OCI-LY7 (cell line): ENCODE data around the gene TAF10. TPM values are rescaled to one million over a fixed set of nuclear protein-coding genes. Genes with fewer than 3 reads are reported as not detected.

Source experiments
- BruUV-seq: library from RNA; stranded (reverse); fragments of 400-500 nt; replicated peaks from 2 replicates; lab custom pipeline; 2021; lab: Mats Ljungman, UMichigan
- CTCF ChIA-PET: fragments of 300-600 bp; sonication (Branson Sonifier 250); formaldehyde crosslinking; loops from one replicate; lab custom pipeline; 2022; ENCODE audit warnings: antibody characterized with exemption; ENCODE audit not compliant: unreplicated experiment; lab: Charles Lee
- POLR2A ChIA-PET: fragments of 300-600 bp; sonication (Branson Sonifier 250); formaldehyde crosslinking; loops from one replicate; lab custom pipeline; 2022; ENCODE audit warnings: antibody characterized with exemption; lab: Charles Lee
- DNase-seq: peaks from one replicate; pipeline ENCODE4 v3.0.0-alpha.2; 2015; ENCODE audit warnings: low spot score
- H2AFZ ChIP-seq: fragments of 200-600 bp; sonication (generic), shearing (Covaris generic); 2 replicates; pipeline ENCODE4 v1.6.1; 2014; ENCODE audit warnings: mild to moderate bottlenecking, antibody characterized with exemption, low read length, moderate library complexity
- H3K27ac ChIP-seq: fragments of 200-600 bp; sonication (generic); 2 replicates; pipeline ENCODE4 v1.5.1; 2014; ENCODE audit warnings: mixed run types, low read depth, mild to moderate bottlenecking, moderate library complexity, low read length, inconsistent platforms; ENCODE audit not compliant: poor library complexity, severe bottlenecking
- H3K36me3 ChIP-seq: fragments of 200-600 bp; sonication (generic); 2 replicates; pipeline ENCODE4 v1.6.1; 2014; ENCODE audit warnings: mild to moderate bottlenecking, antibody characterized with exemption, low read length, moderate library complexity, mixed read lengths; ENCODE audit not compliant: insufficient read depth
- H3K4me1 ChIP-seq: fragments of 200-600 bp; sonication (generic); 2 replicates; pipeline ENCODE4 v1.5.1; 2014; ENCODE audit warnings: mild to moderate bottlenecking, low read length; ENCODE audit not compliant: insufficient read depth, poor library complexity, severe bottlenecking
- H3K4me2 ChIP-seq: fragments of 200-600 bp; sonication (generic); 2 replicates; pipeline ENCODE4 v1.6.1; 2014; ENCODE audit warnings: mild to moderate bottlenecking, low read length
- H3K4me3 ChIP-seq: fragments of 200-600 bp; sonication (generic); 2 replicates; pipeline ENCODE4 v1.5.1; 2014; ENCODE audit warnings: mild to moderate bottlenecking, low read depth, low read length; ENCODE audit not compliant: poor library complexity, severe bottlenecking
- H3K79me2 ChIP-seq: fragments of 200-600 bp; sonication (generic); 2 replicates; pipeline ENCODE4 v1.6.1; 2016; ENCODE audit warnings: low read depth, mild to moderate bottlenecking, low read length, moderate library complexity, mixed read lengths; ENCODE audit not compliant: insufficient read depth
- H3K9me2 ChIP-seq: fragments of 200-600 bp; sonication (generic); 2 replicates; pipeline ENCODE4 v1.6.1; 2016; ENCODE audit warnings: mild to moderate bottlenecking, low read length, mixed read lengths; ENCODE audit not compliant: insufficient read depth
- H3K9me3 ChIP-seq: fragments of 200-600 bp; sonication (generic); 2 replicates; pipeline ENCODE4 v1.6.1; 2014; ENCODE audit warnings: mild to moderate bottlenecking, mixed run types, low read length, mixed read lengths
- H4K20me1 ChIP-seq: fragments of 200-600 bp; sonication (generic); 2 replicates; pipeline ENCODE4 v1.6.1; 2014; ENCODE audit warnings: mild to moderate bottlenecking, antibody characterized with exemption, low read length, moderate library complexity, mixed read lengths; ENCODE audit not compliant: insufficient read depth
- EZH2phosphoT487 ChIP-seq: fragments of 200-600 bp; sonication (generic); IDR thresholded peaks from 2 replicates; pipeline ENCODE4 v1.6.1; 2018; ENCODE audit warnings: low read depth, borderline replicate concordance, mild to moderate bottlenecking, mixed run types, antibody characterized with exemption, low read length, moderate library complexity, mixed read lengths
- intact Hi-C: fragments of 100-400 bp; cut with micrococcal nuclease; formaldehyde crosslinking; loops from one replicate; pipeline ENCODE4 v1.10.0; 2022; ENCODE audit not compliant: unreplicated experiment
- total RNA-seq, 2 experiments: library from RNA; depleted of rRNA in 1 of 2; stranded (reverse); fragments of >200 nt in 1 of 2; shearing (Covaris generic) in 1 of 2; gene quantifications; 2 replicates each; pipeline ENCODE4 v1.2.3, GENCODE V29; 2014 to 2022
- TF ChIP-seq, protein P1 (sequence below): fragments of 200-600 bp; sonication (generic); conservative IDR thresholded peaks from 2 replicates; pipeline ENCODE4 v1.5.1; 2014; ENCODE audit warnings: mild to moderate bottlenecking, antibody characterized with exemption, low read length, moderate library complexity, mixed read lengths

Gene TAF10
- total RNA-seq, 2 experiments from 2014 or later = 117 to 146 TPM

DNA sequence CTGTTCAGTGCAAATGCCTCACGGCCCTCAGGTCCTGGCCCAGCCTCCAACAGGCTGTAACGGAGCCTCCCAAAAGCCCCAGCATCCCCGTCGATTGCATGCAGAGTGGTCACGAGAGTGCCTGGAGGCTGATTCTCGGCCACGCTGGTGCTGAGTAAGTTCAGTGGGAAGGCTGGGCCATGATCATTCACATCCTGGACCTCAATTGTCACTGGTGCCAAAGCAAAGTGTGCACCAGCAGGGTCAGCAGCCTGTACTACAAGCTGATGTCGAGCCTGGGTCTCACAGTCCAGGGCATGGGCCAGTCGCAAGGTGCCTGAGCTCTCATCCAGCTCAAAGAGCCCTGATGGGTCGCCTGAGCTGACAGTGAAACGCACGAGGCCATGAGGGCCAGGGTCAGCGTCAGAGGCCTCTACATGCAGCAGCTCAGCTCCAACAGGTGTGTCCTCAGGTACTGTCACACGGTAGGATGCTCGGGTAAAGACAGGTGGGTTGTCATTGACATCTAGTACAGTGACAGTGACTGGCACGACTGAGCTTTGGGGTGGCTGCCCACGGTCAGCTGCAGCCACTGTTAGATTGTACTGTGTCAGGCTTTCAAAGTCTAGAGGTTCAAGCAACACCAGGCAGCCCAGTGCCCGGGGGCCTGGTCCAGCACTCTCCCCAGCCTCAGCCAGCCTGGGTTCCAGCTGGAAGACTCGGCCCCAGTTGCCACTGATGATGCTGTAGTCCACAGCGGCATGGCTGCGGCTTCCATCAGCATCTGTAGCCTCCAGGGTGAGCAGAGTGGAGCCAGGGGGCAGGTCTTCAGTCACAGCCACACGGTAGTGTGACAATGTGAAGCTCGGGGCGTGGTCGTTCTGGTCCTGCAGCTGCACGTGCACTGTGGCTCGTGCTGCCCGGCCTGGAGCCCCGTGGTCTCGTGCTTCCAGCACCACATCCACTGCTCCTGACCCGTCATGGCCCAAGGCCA, 11.7 kb upstream of the TAF10 start:
- H3K27ac ChIP-seq = no peak overlapping the region
- no peak for TF ChIP-seq EZH2phosphoT487
- TF ChIP-seq, protein P1, sequence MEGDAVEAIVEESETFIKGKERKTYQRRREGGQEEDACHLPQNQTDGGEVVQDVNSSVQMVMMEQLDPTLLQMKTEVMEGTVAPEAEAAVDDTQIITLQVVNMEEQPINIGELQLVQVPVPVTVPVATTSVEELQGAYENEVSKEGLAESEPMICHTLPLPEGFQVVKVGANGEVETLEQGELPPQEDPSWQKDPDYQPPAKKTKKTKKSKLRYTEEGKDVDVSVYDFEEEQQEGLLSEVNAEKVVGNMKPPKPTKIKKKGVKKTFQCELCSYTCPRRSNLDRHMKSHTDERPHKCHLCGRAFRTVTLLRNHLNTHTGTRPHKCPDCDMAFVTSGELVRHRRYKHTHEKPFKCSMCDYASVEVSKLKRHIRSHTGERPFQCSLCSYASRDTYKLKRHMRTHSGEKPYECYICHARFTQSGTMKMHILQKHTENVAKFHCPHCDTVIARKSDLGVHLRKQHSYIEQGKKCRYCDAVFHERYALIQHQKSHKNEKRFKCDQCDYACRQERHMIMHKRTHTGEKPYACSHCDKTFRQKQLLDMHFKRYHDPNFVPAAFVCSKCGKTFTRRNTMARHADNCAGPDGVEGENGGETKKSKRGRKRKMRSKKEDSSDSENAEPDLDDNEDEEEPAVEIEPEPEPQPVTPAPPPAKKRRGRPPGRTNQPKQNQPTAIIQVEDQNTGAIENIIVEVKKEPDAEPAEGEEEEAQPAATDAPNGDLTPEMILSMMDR = no peak
- no peak overlapping the region for H3K4me2 ChIP-seq
- CTCF ChIA-PET = interaction anchor here (0.9 kb wide), 1 partner anchor 26 kb away, joined by 3 read pairs; no protein-coding TSS in a partner anchor
- H3K4me3 ChIP-seq = no peak overlapping the region
- H3K9me2 ChIP-seq = no peaks in the 10 kb centered on the region
- no peaks in the 10 kb centered on the region; the same call in 1 of the 2 replicates for H3K79me2 ChIP-seq
- POLR2A ChIA-PET = interaction anchor here (1.1 kb wide), 1 partner anchor 57 kb away, joined by 4 read pairs; no protein-coding TSS in a partner anchor
- peaks cover 20% of the 10 kb centered on the region for H3K4me1 ChIP-seq
- H3K36me3 ChIP-seq = no peaks in the 10 kb centered on the region
- no peak overlapping the region for H2AFZ ChIP-seq
- no peak for DNase-seq
- H4K20me1 ChIP-seq = no peaks in the 10 kb centered on the region
- intact Hi-C loops = no loop called here
- BruUV-seq = no TSS peak
- H3K9me3 ChIP-seq = no peaks in the 10 kb centered on the region

GRCh38 chr11:6622261-6623171, 10.5 kb upstream of the TAF10 start:
- Histone ChIP-seq H4K20me1 (no peaks in the 10 kb centered on the region), H3K4me3 (no peak overlapping the region), H3K36me3 (no peaks in the 10 kb centered on the region), H3K4me1 (peaks cover 32% of the 10 kb centered on the region), H3K79me2 (no peaks in the 10 kb centered on the region; the same call in 1 of the 2 replicates), H2AFZ (no peak overlapping the region), H3K27ac (no peak overlapping the region), H3K9me3 (no peaks in the 10 kb centered on the region), H3K9me2 (no peaks in the 10 kb centered on the region), H3K4me2 (no peak overlapping the region)
- TF ChIP-seq, protein P1 = no peak
- no peak for TF ChIP-seq EZH2phosphoT487
- BruUV-seq = no TSS peak
- intact Hi-C loops = no loop called here
- CTCF ChIA-PET = interaction anchor here (0.6 to 2.0 kb wide), 2 partner anchors 11 to 150 kb away, joined by 3 to 8 read pairs; partner anchors contain the start of gene TAF10
- peak; percentile 61 for DNase-seq
- POLR2A ChIA-PET = interaction anchor here (0.6 to 1.1 kb wide), 2 partner anchors 58 to 150 kb away, joined by 3 to 4 read pairs; no protein-coding TSS in a partner anchor
